HEK293T (cell line): ENCODE results near the gene NRG3.

ENCODE experiments used
- CTBP1 ChIP-seq: fragments of 450-650 bp; IDR thresholded peaks from 2 replicates; pipeline ENCODE4 v1.6.1; 2016; ENCODE audit warnings: borderline replicate concordance
- FOXA1 ChIP-seq: fragments of 450-650 bp; IDR thresholded peaks from 2 replicates; pipeline ENCODE4 v1.6.1; 2016; ENCODE audit warnings: mild to moderate bottlenecking
- FOXK2 ChIP-seq: fragments of 450-650 bp; IDR thresholded peaks from 2 replicates; pipeline ENCODE4 v1.6.1; 2016; ENCODE audit warnings: mild to moderate bottlenecking
- FOXM1 ChIP-seq: fragments of 450-650 bp; IDR thresholded peaks from 2 replicates; pipeline ENCODE4 v1.6.1; 2017; ENCODE audit warnings: mild to moderate bottlenecking, borderline replicate concordance
- HDGF ChIP-seq: fragments of 450-650 bp; IDR thresholded peaks from 2 replicates; pipeline ENCODE4 v1.6.1; 2017; ENCODE audit warnings: antibody characterized with exemption, borderline replicate concordance
- LEF1 ChIP-seq: fragments of 450-650 bp; IDR thresholded peaks from 2 replicates; pipeline ENCODE4 v1.6.1; 2017; ENCODE audit warnings: mild to moderate bottlenecking, borderline replicate concordance
- NFRKB ChIP-seq: fragments of 450-650 bp; IDR thresholded peaks from 2 replicates; pipeline ENCODE4 v1.6.1; 2016; ENCODE audit warnings: mild to moderate bottlenecking, moderate library complexity
- SP1 ChIP-seq: fragments of 450-650 bp; IDR thresholded peaks from 2 replicates; pipeline ENCODE4 v1.6.1; 2017
- SUZ12 ChIP-seq: fragments of 450-650 bp; IDR thresholded peaks from 2 replicates; pipeline ENCODE4 v1.6.1; 2016; ENCODE audit warnings: mild to moderate bottlenecking
- TF ChIP-seq, protein P1 (sequence below): fragments of 450-650 bp; IDR thresholded peaks from 2 replicates; pipeline ENCODE4 v1.6.1; 2016

DNA sequence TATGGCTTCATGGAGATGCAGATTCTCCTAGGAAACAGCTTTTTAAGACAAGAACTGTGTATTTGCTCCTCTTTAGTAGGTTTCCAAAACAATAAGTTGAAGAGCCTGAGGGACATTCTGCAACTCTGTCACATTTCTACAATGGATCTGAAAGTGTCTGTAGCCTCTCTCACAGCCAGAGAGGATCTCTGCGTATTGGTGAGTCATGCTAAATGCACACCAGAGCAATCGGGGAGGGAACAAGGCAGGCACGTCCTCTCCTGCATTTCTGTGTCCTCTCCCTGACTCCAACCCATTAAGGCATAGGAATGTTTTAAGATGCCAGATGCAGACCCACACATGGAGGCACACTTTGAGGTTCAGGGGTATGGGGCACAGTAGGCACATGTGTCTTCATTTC lies 1137.9 kb downstream of the NRG3 start:
- TF ChIP-seq FOXM1 (no peak), FOXA1 (no peak), FOXK2 (no peak), SUZ12 (no peak), NFRKB (no peak), LEF1 (no peak), SP1 (no peak), CTBP1 (no peak), HDGF (no peak)
- TF ChIP-seq, protein P1, sequence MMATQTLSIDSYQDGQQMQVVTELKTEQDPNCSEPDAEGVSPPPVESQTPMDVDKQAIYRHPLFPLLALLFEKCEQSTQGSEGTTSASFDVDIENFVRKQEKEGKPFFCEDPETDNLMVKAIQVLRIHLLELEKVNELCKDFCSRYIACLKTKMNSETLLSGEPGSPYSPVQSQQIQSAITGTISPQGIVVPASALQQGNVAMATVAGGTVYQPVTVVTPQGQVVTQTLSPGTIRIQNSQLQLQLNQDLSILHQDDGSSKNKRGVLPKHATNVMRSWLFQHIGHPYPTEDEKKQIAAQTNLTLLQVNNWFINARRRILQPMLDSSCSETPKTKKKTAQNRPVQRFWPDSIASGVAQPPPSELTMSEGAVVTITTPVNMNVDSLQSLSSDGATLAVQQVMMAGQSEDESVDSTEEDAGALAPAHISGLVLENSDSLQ, result no peak
